K562 (cell line): ENCODE data around the gene NEURL1. TPM values are rescaled to one million over a fixed set of nuclear protein-coding genes. Genes with fewer than 3 reads are reported as not detected.

ENCODE experiments used
- CBFA2T2 ChIP-seq: fragments of 450-650 bp; conservative IDR thresholded peaks from 2 replicates; pipeline ENCODE4 v1.6.1; 2017; ENCODE audit warnings: mild to moderate bottlenecking
- CREB3 ChIP-seq: fragments of 450-650 bp; conservative IDR thresholded peaks from 2 replicates; pipeline ENCODE4 v1.6.1; 2016; ENCODE audit warnings: missing genetic modification characterization, low read depth, mild to moderate bottlenecking, missing compliant biosample characterization, moderate library complexity
- E2F1 ChIP-seq: sonication (generic); formaldehyde crosslinking; IDR thresholded peaks from 2 replicates; pipeline ENCODE4 v1.8.1; 2023; ENCODE audit warnings: mild to moderate bottlenecking, missing genetic modification reagents, moderate library complexity
- GABPB2 ChIP-seq: fragments of 250-450 bp; sonication (Bioruptor Pico); conservative IDR thresholded peaks from 2 replicates; pipeline ENCODE4 v1.5.1; 2021; ENCODE audit warnings: mild to moderate bottlenecking
- MEF2D ChIP-seq: conservative IDR thresholded peaks from 2 replicates; pipeline ENCODE4 v1.6.1; 2016; ENCODE audit warnings: low read depth, missing genetic modification characterization, missing compliant biosample characterization
- NBN ChIP-seq: fragments of 450-650 bp; IDR thresholded peaks from 2 replicates; pipeline ENCODE4 v1.6.1; 2016; ENCODE audit warnings: low read depth, mild to moderate bottlenecking
- NR0B1 ChIP-seq: fragments of 450-650 bp; IDR thresholded peaks from one replicate; pipeline ENCODE4 v1.6.1; 2018; ENCODE audit warnings: mild to moderate bottlenecking, moderate library complexity; ENCODE audit not compliant: partially characterized antibody
- PCBP2 ChIP-seq: fragments of 200-400 bp; formaldehyde crosslinking; IDR thresholded peaks from 2 replicates; pipeline ENCODE4 v1.6.1; 2018; ENCODE audit warnings: low read length, low read depth, mild to moderate bottlenecking, moderate library complexity; ENCODE audit not compliant: poor library complexity, severe bottlenecking
- PHTF2 ChIP-seq: fragments of 250-450 bp; sonication (Bioruptor Pico); IDR thresholded peaks from 2 replicates; pipeline ENCODE4 v1.5.0; 2021; ENCODE audit warnings: mild to moderate bottlenecking
- POLR2B ChIP-seq: fragments of 450-650 bp; IDR thresholded peaks from 2 replicates; pipeline ENCODE4 v1.6.1; 2018; ENCODE audit warnings: low read depth; ENCODE audit not compliant: partially characterized antibody
- POLR2G ChIP-seq: fragments of 200-400 bp; formaldehyde crosslinking; IDR thresholded peaks from 2 replicates; pipeline ENCODE4 v1.6.1; 2017; ENCODE audit warnings: low read depth, mild to moderate bottlenecking, antibody characterized with exemption, low read length, moderate library complexity
- RCOR1 ChIP-seq, 2 experiments: IDR thresholded peaks; 2 replicates each; pipeline ENCODE4 v1.6.1; 2012; ENCODE audit warnings: low read depth in 2 of 2, low read length in 2 of 2, borderline replicate concordance in 1 of 2, improper control_type of control experiment in 1 of 2
- RERE ChIP-seq: sonication (generic); formaldehyde crosslinking; IDR thresholded peaks from 2 replicates; pipeline ENCODE4 v1.8.0; 2023; ENCODE audit warnings: missing genetic modification reagents, mild to moderate bottlenecking, borderline replicate concordance
- TCFL5 ChIP-seq: fragments of 250-450 bp; sonication (Bioruptor Pico); conservative IDR thresholded peaks from 2 replicates; pipeline ENCODE4 v1.6.1; 2021; ENCODE audit warnings: mild to moderate bottlenecking, moderate library complexity, matching md5 sums
- USF1 ChIP-seq: sonication (generic); formaldehyde crosslinking; IDR thresholded peaks from 2 replicates; pipeline ENCODE4 v1.9.0; 2022; ENCODE audit warnings: mild to moderate bottlenecking, missing genetic modification reagents
- ZNF174 ChIP-seq: fragments of 250-450 bp; sonication (Bioruptor Pico); IDR thresholded peaks from 2 replicates; pipeline ENCODE4 v1.4.0; 2020; ENCODE audit warnings: mild to moderate bottlenecking
- polyA plus RNA-seq, 8 experiments: library from polyadenylated mRNA; depleted of rRNA in 4 of 8; stranded (reverse) in 5 of 8; unstranded in 3 of 8; fragments of >200 nt; fragmentation: Nextera tagmentation in 2 of 8; fragmentation: Illumina TruSeq in 1 of 8; extraction: Ambion mirVana in 2 of 8; extraction: Trizol in 1 of 8; gene quantifications; 2 replicates each; pipeline versions ENCODE4 v1.2.1 to v1.2.3, GENCODE V29; 2011 to 2014; ENCODE audit warnings: inconsistent platforms in 1 of 8, missing spikeins in 1 of 8
- total RNA-seq, 7 experiments: library from RNA; depleted of rRNA in 6 of 7; stranded (reverse); fragments of >200 nt in 6 of 7; fragmentation: Illumina TruSeq in 2 of 7; extraction: Trizol in 2 of 7; gene quantifications; 2 replicates each; pipeline versions ENCODE4 v1.2.1 to v1.2.3, GENCODE V29; 2011 to 2021; ENCODE audit warnings: low replicate concordance in 1 of 7

The NEURL1 gene
- total and polyA plus RNA-seq, 9 of the 15 experiments (the other 6 are each of a cell fraction or from before 2014, with no cell fraction given): 0.01 to 0.45 (median 0.16) TPM; not detected in 5

GRCh38 chr10:103612462-103613365, 119.2 kb downstream of the NEURL1 start (continued):
- TF ChIP-seq E2F1 (CRISPR knock-in tag) (no peak), MEF2D (tag) (no peak), PHTF2 (CRISPR knock-in tag) (no peak), NR0B1 (no peak), RERE (no peak), POLR2B (no peak), ZNF174 (no peak), RCOR1 (IDR thresholded peaks at IDR 0.05; ENCODE audit: borderline replicate concordance in 1 of 2, low read depth in 2 of 2, low read length in 2 of 2) (peak in 1 of 2 experiments; percentile 52; a peak in 1 of 4 replicates), POLR2G (no peak), CREB3 (tag) (peak; percentile 42; the same call in 1 of the 2 replicates), NBN (no peak), PCBP2 (no peak), TCFL5 (no peak), GABPB2 (CRISPR knock-in tag) (no peak), USF1 (CRISPR knock-in tag) (peak; percentile 72), CBFA2T2 (no peak)
